MCF 10A (cell line): ENCODE results near the gene HRH4. TPM values are rescaled to one million over a fixed set of nuclear protein-coding genes. Genes with fewer than 3 reads are reported as not detected.

Source experiments
- BruUV-seq: library from RNA; stranded (reverse); fragments of 400-500 nt; replicated peaks from 2 replicates; lab custom pipeline; 2021; lab: Mats Ljungman, UMichigan
- CTCF ChIA-PET: fragments of 300-600 bp; sonication (Branson Sonifier 250); formaldehyde crosslinking; extraction: SDS; loops from one replicate; lab custom pipeline; 2021; ENCODE audit warnings: antibody characterized with exemption, inconsistent platforms; lab: Yijun Ruan, JAX
- POLR2A ChIA-PET: fragments of 300-600, 350-650 bp; sonication (Branson Sonifier 250); formaldehyde crosslinking; extraction: SDS; loops from one replicate; lab custom pipeline; 2020; ENCODE audit warnings: antibody characterized with exemption, inconsistent platforms; lab: Yijun Ruan, JAX
- DNase-seq: peaks from one replicate; pipeline ENCODE4 v3.0.0-alpha.2; 2018; ENCODE audit not compliant: unreplicated experiment
- H3K27ac Mint-ChIP-seq: one replicate; pipeline ENCODE4 v1.8.0; 2022; ENCODE audit warnings: mild to moderate bottlenecking, low read depth, mixed read lengths; ENCODE audit not compliant: unreplicated experiment
- H3K27me3 Mint-ChIP-seq: one replicate; pipeline ENCODE4 v1.8.0; 2022; ENCODE audit warnings: mixed read lengths; ENCODE audit not compliant: insufficient read depth, unreplicated experiment
- H3K36me3 Mint-ChIP-seq: one replicate; pipeline ENCODE4 v1.8.0; 2022; ENCODE audit warnings: mild to moderate bottlenecking, moderate library complexity, mixed read lengths; ENCODE audit not compliant: insufficient read depth, unreplicated experiment
- H3K4me1 Mint-ChIP-seq: one replicate; pipeline ENCODE4 v1.8.0; 2022; ENCODE audit warnings: mixed read lengths; ENCODE audit not compliant: insufficient read depth, unreplicated experiment
- H3K4me3 Mint-ChIP-seq: one replicate; pipeline ENCODE4 v1.8.0; 2022; ENCODE audit warnings: mild to moderate bottlenecking, moderate library complexity, mixed read lengths; ENCODE audit not compliant: unreplicated experiment
- H3K9me3 Mint-ChIP-seq: one replicate; pipeline ENCODE4 v1.8.0; 2022; ENCODE audit warnings: mixed read lengths; ENCODE audit not compliant: unreplicated experiment
- intact Hi-C: fragments of 100-400 bp; cut with micrococcal nuclease; formaldehyde crosslinking; loops from 2 replicates; pipeline ENCODE4 v1.14.1; 2022
- total RNA-seq: library from RNA; stranded (reverse); gene quantifications from 2 replicates; pipeline ENCODE4 v1.2.3, GENCODE V29; 2022
- TF ChIP-seq, protein P1 (sequence below): fragments of 200-600 bp; IDR thresholded peaks from one replicate; pipeline ENCODE4 v1.8.0; 2022; ENCODE audit warnings: antibody characterized with exemption, mild to moderate bottlenecking; ENCODE audit not compliant: unreplicated experiment

HRH4 gene
- total RNA-seq, 1 experiment from 2014 or later: 0.16 TPM

DNA sequence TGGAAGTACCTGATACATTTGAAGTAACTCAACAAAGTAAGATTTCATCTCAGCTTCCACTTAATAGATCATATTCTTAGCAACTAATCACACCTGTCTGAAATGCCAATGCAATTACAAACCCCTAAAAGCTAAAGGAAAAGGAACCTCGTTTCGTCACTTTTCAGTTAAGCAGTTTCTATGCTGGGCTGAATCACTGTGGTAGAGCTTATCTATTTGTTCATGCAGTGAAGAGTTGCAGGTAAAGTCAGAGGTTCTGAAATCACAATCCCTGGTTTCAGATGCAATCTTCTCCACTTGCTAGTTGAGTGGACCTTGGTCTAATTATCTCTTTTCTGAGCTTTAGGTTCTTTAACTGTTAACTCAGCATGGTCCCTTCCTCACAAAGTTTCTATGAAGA lies 6.3 kb downstream of the HRH4 start:
- H3K36me3 Mint-ChIP-seq: no peaks in the 10 kb centered on the region
- no peaks in the 10 kb centered on the region for H3K4me1 Mint-ChIP-seq
- no peak for DNase-seq
- POLR2A ChIA-PET: no interaction called here
- intact Hi-C loops: no loop called here
- no TSS peak for BruUV-seq
- no peak overlapping the region for H3K4me3 Mint-ChIP-seq
- CTCF ChIA-PET: interaction anchor here (0.8 to 1.9 kb wide), 2 partner anchors 19 to 22 kb away, joined by 3 to 8 read pairs; no protein-coding TSS in a partner anchor
- no peak overlapping the region for H3K27ac Mint-ChIP-seq
- H3K27me3 Mint-ChIP-seq: no peaks in the 10 kb centered on the region
- H3K9me3 Mint-ChIP-seq: no peaks in the 10 kb centered on the region
- TF ChIP-seq, protein P1, sequence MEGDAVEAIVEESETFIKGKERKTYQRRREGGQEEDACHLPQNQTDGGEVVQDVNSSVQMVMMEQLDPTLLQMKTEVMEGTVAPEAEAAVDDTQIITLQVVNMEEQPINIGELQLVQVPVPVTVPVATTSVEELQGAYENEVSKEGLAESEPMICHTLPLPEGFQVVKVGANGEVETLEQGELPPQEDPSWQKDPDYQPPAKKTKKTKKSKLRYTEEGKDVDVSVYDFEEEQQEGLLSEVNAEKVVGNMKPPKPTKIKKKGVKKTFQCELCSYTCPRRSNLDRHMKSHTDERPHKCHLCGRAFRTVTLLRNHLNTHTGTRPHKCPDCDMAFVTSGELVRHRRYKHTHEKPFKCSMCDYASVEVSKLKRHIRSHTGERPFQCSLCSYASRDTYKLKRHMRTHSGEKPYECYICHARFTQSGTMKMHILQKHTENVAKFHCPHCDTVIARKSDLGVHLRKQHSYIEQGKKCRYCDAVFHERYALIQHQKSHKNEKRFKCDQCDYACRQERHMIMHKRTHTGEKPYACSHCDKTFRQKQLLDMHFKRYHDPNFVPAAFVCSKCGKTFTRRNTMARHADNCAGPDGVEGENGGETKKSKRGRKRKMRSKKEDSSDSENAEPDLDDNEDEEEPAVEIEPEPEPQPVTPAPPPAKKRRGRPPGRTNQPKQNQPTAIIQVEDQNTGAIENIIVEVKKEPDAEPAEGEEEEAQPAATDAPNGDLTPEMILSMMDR: no peak

GRCh38 chr18:24470022-24470618 lies 9.7 kb downstream of the HRH4 start:
- POLR2A ChIA-PET: no interaction called here
- TF ChIP-seq, protein P1: no peak
- Mint-ChIP-seq H3K9me3 (no peaks in the 10 kb centered on the region), H3K36me3 (no peaks in the 10 kb centered on the region), H3K27ac (no peak overlapping the region), H3K4me3 (no peak overlapping the region), H3K27me3 (no peaks in the 10 kb centered on the region), H3K4me1 (no peaks in the 10 kb centered on the region)
- CTCF ChIA-PET: interaction anchor here (0.6 to 1.5 kb wide), 3 partner anchors 17 to 885 kb away, joined by 3 to 8 read pairs (median 3); no protein-coding TSS in a partner anchor
- no peak for DNase-seq
- no TSS peak for BruUV-seq
- intact Hi-C loops: no loop called here

DNA sequence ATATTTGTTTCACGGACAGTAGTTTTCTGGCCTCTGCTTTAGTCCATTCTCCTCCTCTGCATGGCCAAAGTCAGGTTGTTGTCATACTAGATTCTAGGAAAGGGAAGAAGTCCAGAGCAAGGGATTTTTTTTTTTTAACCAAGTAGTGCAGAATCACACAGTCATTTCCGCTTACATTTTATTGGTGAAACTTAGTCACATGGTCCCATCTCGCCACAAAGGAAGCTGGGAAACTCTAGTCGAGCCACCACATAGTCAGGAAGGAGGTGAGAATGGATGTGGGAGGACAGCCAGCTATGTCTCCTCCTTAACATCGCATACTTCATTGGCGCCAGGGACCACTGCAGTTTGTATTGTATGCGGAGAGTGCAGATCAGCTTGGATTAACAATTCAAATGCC lies 10.4 kb downstream of the HRH4 start:
- no peaks in the 10 kb centered on the region for H3K27me3 Mint-ChIP-seq
- no peak overlapping the region for H3K4me3 Mint-ChIP-seq
- no peak overlapping the region for H3K27ac Mint-ChIP-seq
- BruUV-seq: no TSS peak
- no peaks in the 10 kb centered on the region for H3K36me3 Mint-ChIP-seq
- TF ChIP-seq, protein P1: no peak
- CTCF ChIA-PET: interaction anchor here (0.6 to 1.5 kb wide), 4 partner anchors 17 to 434 kb away, joined by 3 to 8 read pairs (median 4); no protein-coding TSS in a partner anchor
- POLR2A ChIA-PET: no interaction called here
- intact Hi-C loops: no loop called here
- DNase-seq: no peak
- H3K9me3 Mint-ChIP-seq: no peaks in the 10 kb centered on the region
- H3K4me1 Mint-ChIP-seq: no peaks in the 10 kb centered on the region

DNA sequence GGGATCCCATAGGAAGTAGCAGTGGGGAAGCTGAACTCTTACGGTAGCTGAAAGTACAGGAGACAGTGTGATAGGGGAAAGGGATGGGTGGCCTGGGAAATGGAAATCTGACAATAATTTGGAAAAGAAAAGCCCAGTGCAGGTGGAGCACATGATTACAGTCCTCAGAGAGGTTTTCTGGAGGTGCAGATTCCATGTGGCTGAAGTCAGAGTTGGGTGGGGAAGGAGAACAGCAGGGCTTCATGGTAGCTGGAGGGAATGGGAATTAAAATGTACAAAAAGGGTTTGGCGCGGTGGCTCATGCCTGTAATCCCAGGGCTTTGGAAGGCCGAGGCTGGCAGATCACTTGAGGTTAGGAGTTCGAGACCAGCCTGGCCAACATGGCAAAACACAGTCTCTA lies 12.2 kb downstream of the HRH4 start:
- intact Hi-C loops: no loop called here
- CTCF ChIA-PET: no interaction called here
- no peaks in the 10 kb centered on the region for H3K9me3 Mint-ChIP-seq
- no peak overlapping the region for H3K4me3 Mint-ChIP-seq
- no peak overlapping the region for H3K27ac Mint-ChIP-seq
- H3K36me3 Mint-ChIP-seq: no peaks in the 10 kb centered on the region
- no peaks in the 10 kb centered on the region for H3K27me3 Mint-ChIP-seq
- POLR2A ChIA-PET: interaction anchor here (1.1 kb wide), 1 partner anchor 76 kb away, joined by 3 read pairs; no protein-coding TSS in a partner anchor
- BruUV-seq: no TSS peak
- no peak for DNase-seq
- TF ChIP-seq, protein P1: no peak
- no peaks in the 10 kb centered on the region for H3K4me1 Mint-ChIP-seq
